Stimulated activated naive CD8-positive, alpha-beta T cell treated with anti-CD3 and anti-CD28 coated beads, Interleukin-15, amount 100 ng/mL, for 72 hours (primary cell): ENCODE measurements around the gene KDM7A.

ENCODE experiments used
- ATAC-seq: fragments of 150-1000 bp; cut with Tn5 transposase; 2 replicates; pipeline ENCODE4 v1.10.0; 2021; ENCODE audit warnings: mild to moderate bottlenecking, moderate library complexity
- DNase-seq, 2 donors: peaks; one replicate each; pipeline ENCODE4 v3.0.0; 2021 to 2022
- H3K27ac Mint-ChIP-seq, 2 donors: one replicate each; pipeline ENCODE4 v1.8.0; 2022; ENCODE audit warnings: mild to moderate bottlenecking in 2 of 2, mixed read lengths in 2 of 2, moderate library complexity in 2 of 2
- H3K27me3 Mint-ChIP-seq: one replicate; pipeline ENCODE4 v1.8.0; 2022; ENCODE audit warnings: mixed read lengths
- H3K4me1 Mint-ChIP-seq: one replicate; pipeline ENCODE4 v1.8.0; 2022; ENCODE audit warnings: mild to moderate bottlenecking, mixed read lengths
- H3K4me3 Mint-ChIP-seq, 2 donors: one replicate each; pipeline ENCODE4 v1.8.0; 2022; ENCODE audit warnings: mild to moderate bottlenecking in 2 of 2, mixed read lengths in 2 of 2, moderate library complexity in 1 of 2
- H3K9me3 Mint-ChIP-seq, 2 donors: one replicate each; pipeline ENCODE4 v1.8.0; 2022; ENCODE audit warnings: mixed read lengths in 2 of 2

KDM7A gene

DNA sequence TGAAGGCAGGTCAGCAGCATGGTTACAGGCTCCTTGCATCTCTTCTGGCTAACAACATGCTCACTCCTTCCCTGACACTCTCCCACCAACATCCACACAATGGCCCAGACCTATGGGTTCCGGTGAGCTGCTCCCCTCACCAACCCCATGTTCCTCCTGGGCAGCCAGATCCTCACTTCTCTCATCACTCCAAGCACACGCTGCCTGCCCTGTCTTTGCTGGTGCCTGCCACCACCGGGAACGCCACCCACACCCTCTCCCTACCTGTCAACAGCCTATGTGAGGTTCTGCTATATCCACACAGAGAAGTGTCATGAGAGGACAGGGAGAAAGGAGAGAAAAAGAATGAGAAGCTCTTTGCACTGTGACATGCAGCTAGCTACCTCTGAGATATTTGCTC lies 128.6 kb downstream of the KDM7A start:
- DNase-seq (no peak), ATAC-seq (no peak)
- Mint-ChIP-seq H3K4me3 (no peak overlapping the region), H3K4me1 (peaks cover 18% of the 10 kb centered on the region), H3K9me3 (no peaks in the 10 kb centered on the region), H3K27ac (no peak overlapping the region), H3K27me3 (no peaks in the 10 kb centered on the region)

DNA sequence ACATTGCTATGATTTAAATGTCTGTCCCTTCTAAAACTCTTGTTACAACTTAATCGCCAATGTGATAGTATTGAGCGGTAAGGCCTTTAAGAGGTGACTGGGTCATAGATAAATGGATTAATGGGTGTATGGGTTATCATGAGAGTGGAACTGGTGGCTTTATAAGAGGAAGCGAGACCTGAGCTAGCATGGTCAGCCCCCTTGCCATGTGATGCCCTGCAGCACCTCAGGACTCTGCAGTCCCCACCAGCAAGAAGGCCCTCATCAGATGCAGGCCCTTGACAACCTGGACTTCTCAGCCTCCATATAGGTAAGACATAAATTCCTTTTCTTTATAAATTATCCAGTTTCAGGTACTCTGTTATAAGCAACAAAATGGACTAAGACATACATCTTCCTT lies 129.6 kb downstream of the KDM7A start:
- H3K27ac Mint-ChIP-seq, result no peak overlapping the region
- H3K4me1 Mint-ChIP-seq, result peaks cover 16% of the 10 kb centered on the region
- H3K27me3 Mint-ChIP-seq, result no peaks in the 10 kb centered on the region

DNA sequence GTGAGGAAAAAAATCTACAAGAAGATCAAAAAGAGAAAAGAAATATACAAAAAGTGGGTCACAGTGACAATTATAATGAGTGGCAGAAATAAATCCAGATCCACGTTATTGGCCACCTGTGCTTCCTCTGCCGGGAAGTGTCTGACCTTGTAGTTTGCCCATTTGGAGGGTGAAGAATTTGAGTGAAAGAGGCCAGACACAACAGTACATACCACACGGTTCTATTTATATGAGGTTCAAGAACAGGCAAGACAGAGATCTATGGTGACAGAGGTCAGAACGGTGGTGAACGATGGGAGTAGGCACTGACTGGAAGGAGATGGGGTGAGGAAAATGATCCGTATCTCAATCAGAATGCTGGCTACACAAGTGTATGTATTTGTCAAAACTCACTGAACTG lies 131.1 kb downstream of the KDM7A start:
- H3K9me3 Mint-ChIP-seq, result no peaks in the 10 kb centered on the region
- ATAC-seq (no peak), DNase-seq (no peak)
- H3K27me3 Mint-ChIP-seq, result no peaks in the 10 kb centered on the region
- H3K4me3 Mint-ChIP-seq, result no peak overlapping the region
- H3K4me1 Mint-ChIP-seq, result peaks cover 14% of the 10 kb centered on the region
- H3K27ac Mint-ChIP-seq, result no peak overlapping the region

More for the DNA sequence above, 129.6 kb downstream of the KDM7A start:
- no peak overlapping the region for H3K4me3 Mint-ChIP-seq
- ATAC-seq (no peak), DNase-seq (no peak)
- H3K9me3 Mint-ChIP-seq, result no peaks in the 10 kb centered on the region

DNA sequence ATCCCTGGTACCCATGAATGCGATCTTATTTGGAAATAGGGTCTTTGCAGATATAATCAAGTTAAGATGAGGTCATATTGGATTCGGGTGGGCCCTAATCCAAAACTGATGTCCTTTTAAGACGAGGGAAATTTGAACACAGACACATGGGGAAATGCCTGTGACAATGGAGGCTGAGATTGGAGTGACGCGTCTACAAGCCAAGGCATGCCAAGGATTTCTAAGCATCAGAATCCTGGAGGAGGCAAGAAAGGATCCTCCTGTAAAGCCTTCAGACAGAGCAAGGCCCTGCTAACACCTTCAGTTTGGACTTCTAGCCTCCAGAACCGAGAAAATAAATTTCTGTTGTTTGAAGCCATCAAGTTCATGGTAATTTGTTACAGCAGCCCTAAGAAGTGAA lies 132.5 kb downstream of the KDM7A start:
- DNase-seq (no peak), ATAC-seq (no peak)
- Mint-ChIP-seq H3K27ac (no peak overlapping the region), H3K4me3 (no peak overlapping the region), H3K9me3 (no peaks in the 10 kb centered on the region), H3K4me1 (peaks cover 11% of the 10 kb centered on the region), H3K27me3 (no peaks in the 10 kb centered on the region)

DNA sequence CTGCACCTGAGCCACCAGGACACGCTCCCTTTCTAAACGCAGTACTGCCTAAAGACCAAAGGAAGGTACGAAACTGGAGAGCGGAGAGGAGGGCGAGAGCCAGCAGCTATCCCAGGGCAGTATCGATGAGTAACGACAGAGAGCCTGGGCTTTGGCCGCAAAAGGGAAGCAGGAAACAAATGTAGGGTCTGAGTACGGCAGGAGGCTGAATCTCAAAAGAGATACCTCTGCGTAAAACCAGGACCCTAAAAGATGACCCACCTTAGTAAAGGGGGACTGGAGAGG lies 134.5 kb downstream of the KDM7A start:
- H3K9me3 Mint-ChIP-seq, result no peaks in the 10 kb centered on the region
- H3K4me1 Mint-ChIP-seq, result peaks cover 15% of the 10 kb centered on the region
- DNase-seq (no peak), ATAC-seq (no peak)
- H3K4me3 Mint-ChIP-seq, result no peak overlapping the region
- peak overlapping the region in 1 of 2 donors; percentile 36 for H3K27ac Mint-ChIP-seq
- H3K27me3 Mint-ChIP-seq, result no peaks in the 10 kb centered on the region

DNA sequence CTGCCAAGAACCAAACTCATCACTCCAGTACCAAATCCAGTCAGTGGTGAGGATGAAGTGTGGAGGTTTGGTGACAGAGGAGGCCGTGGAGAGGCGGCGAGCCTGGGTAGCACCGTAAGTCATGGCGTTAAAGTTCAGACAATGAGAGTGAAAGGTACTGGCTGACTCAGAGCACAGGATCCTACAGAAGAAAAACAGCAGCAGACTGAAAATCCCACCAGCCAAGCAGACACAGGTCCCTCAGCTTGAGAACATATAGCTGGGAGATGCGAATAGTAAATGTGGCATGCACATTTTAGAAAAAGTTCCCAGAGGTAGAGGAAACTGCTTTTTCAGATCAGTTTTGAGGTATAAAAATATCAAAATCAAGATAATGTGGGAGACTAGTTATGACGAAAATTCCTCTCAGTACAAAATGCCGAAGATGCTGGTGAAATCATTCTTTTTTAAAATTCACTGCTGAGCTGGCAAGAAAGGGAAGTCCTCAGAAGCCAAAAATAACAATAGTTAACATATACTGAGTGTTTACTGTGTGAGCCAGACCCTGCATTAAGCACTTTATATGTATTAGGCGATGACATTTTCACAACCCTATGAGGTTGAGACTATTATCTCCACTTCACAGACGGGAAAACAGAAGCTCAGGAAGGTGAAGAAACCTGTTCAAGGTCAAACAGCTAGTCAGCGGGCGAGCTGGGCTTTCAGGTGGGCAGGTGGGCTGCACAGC lies 135.0 kb downstream of the KDM7A start:
- H3K27me3 Mint-ChIP-seq, result no peaks in the 10 kb centered on the region
- no peak overlapping the region for H3K4me3 Mint-ChIP-seq
- ATAC-seq (no peak), DNase-seq (no peak)
- peak overlapping the region in 1 of 2 donors; percentile 43 for H3K27ac Mint-ChIP-seq
- peaks cover 15% of the 10 kb centered on the region for H3K4me1 Mint-ChIP-seq
- no peaks in the 10 kb centered on the region for H3K9me3 Mint-ChIP-seq

DNA sequence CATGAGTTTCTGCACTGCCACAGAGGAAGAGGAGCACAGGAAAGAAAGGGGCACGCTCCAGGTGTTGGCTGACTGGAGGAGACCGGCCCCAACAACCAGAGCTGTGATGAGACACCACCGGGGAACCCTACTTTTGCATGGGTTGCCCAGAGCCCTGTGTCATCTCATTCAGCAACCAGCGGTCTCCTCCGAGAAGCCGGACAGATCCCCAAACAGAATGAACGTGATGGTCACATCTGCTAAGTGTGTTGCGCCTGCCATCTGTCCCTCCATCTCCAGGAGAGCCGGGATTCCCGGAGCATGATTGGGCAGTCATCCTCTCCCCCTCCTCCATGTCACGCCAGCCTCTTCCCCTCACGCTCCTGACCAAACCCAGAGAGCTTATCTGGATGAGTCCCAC lies 136.9 kb downstream of the KDM7A start:
- H3K4me1 Mint-ChIP-seq, result peaks cover 30% of the 10 kb centered on the region
- peak overlapping the region; percentile 46 to 55 for H3K27ac Mint-ChIP-seq
- no peaks in the 10 kb centered on the region for H3K27me3 Mint-ChIP-seq
- no peaks in the 10 kb centered on the region for H3K9me3 Mint-ChIP-seq
- no peak overlapping the region for H3K4me3 Mint-ChIP-seq
- ATAC-seq (no peak), DNase-seq (no peak)

DNA sequence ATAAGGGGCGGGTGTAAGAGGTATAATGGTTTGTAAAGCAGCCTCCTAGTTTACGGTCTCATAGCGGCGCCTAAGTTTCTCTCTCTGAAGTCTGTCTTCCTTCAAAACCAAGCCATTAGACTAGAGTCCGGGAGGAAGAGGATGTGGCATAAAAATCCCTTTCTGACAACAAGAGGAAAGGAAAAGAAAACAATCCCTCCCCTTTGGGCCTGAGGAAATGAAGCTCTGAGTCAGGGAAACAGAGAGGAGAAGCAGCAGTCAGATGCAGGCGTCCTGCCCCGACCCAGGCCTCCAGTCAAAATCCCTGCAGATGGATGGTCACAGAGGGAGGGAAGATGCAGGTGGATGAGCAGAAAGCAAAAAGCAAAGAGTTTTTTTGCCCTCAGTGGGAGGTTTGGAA lies 137.7 kb downstream of the KDM7A start:
- peaks cover 30% of the 10 kb centered on the region for H3K4me1 Mint-ChIP-seq
- ATAC-seq, result no peak

DNA sequence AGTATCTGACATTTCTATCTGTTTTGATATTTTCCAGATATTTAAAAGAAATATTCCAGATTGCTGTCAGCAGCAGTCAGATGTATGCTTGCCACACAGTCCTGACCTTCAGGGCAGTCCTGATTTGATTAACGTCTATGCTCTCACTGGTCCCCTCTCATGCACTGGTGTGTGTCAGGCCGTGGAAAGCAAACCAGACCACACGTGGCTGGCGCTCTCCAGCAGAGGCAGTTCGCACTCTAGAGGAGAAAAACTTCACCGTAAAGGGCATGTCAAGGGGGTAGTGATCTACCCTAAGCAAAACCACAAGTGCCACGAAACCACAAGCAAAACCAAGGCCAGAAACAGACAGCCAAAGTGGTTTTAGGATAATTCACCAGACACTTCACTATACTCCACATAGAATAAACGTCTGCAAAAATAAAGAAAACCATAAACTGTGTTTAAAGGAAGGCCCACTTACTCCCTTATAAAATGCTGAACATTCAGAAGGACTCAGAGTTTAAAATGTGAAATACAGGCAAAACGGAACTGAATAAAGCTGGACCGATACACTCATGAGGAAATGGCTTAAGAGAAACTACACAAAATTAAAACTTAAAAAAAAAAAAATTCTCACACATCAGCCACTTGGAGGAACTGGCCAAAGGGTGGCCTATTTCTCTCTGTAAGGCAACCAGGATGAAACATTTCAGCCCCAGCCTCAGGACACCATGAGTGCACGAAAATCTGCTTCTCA lies 140.4 kb downstream of the KDM7A start:
- Mint-ChIP-seq H3K9me3 (no peaks in the 10 kb centered on the region), H3K27me3 (no peaks in the 10 kb centered on the region), H3K27ac (no peak overlapping the region), H3K4me3 (no peak overlapping the region), H3K4me1 (peaks cover 30% of the 10 kb centered on the region)
- peak; percentile 80 for ATAC-seq
- DNase-seq, result peak in 1 of 2 donors; percentile 24

More for the DNA sequence above, 137.7 kb downstream of the KDM7A start:
- Mint-ChIP-seq H3K9me3 (no peaks in the 10 kb centered on the region), H3K4me3 (no peak overlapping the region), H3K27ac (peak overlapping the region in 1 of 2 donors; percentile 11), H3K27me3 (no peaks in the 10 kb centered on the region)
- no peak for DNase-seq

DNA sequence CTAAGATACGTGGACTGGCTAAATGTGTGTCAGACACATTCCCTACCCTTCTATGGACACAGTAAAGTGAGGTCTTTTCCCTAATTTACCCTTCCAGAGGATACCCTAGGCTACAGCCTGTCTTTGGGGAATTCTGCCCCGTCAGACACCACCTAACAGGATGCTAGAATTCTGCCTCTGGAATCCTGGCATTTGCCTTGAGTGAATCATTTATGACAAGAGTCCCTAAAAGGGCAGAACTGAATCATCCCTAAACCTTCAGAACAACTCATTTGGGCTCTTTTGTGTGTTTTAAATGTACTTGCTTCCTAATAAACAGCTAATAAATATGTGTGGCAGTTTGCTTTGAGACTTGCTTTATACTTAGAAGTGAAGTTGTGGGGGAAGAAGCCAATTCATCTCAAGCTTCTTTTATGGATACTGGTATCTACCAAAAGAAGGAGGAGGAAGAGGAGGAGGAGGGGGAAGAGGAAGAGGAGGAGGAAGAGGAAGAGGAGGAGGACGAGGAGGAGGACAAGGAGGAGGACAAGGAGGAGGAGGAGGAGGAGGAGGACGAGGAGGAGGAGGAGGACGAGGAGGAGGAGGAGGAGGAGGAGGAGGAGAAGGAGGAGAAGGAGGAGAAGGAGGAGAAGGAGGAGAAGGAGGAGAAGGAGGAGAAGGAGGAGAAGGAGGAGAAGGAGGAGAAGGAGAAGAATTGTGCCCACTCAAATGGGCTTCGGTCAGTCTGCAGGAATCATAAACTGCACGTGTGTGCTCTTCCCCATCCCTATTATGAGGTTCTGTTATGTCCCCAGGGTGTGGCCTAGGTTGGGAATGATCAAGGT lies 141.2 kb downstream of the KDM7A start:
- no peaks in the 10 kb centered on the region for H3K9me3 Mint-ChIP-seq
- ATAC-seq, result no peak
- no peak overlapping the region for H3K27ac Mint-ChIP-seq
- no peak for DNase-seq
- H3K4me3 Mint-ChIP-seq, result no peak overlapping the region
- H3K27me3 Mint-ChIP-seq, result no peaks in the 10 kb centered on the region
- H3K4me1 Mint-ChIP-seq, result peaks cover 30% of the 10 kb centered on the region
